GM12878 (cell line): Measurements from ENCODE around the gene METRN. TPM values are rescaled to one million over a fixed set of nuclear protein-coding genes. Genes with fewer than 3 reads are reported as not detected.

Experiments used
- CREB1 ChIP-seq: IDR thresholded peaks from 2 replicates; pipeline ENCODE4 v1.6.1; 2012; ENCODE audit warnings: low read depth, mild to moderate bottlenecking, inconsistent platforms
- E2F4 ChIP-seq: IDR thresholded peaks from 2 replicates; pipeline ENCODE4 v1.6.1; 2012; ENCODE audit warnings: low read depth, low read length, improper control_type of control experiment
- EP300 ChIP-seq, 2 experiments: fragments of 150-350 bp in 1 of 2; IDR thresholded peaks; 2 replicates each; pipeline ENCODE4 v1.6.1; 2011 to 2012; ENCODE audit warnings: low read depth in 2 of 2, low read length in 2 of 2, borderline replicate concordance in 1 of 2, improper control_type of control experiment in 1 of 2, inconsistent platforms in 1 of 2; ENCODE audit not compliant: control insufficient read depth in 1 of 2
- ESRRA ChIP-seq: IDR thresholded peaks from 2 replicates; pipeline ENCODE4 v1.6.1; 2012; ENCODE audit warnings: mild to moderate bottlenecking, low read length, improper control_type of control experiment
- JUNB ChIP-seq: IDR thresholded peaks from 2 replicates; pipeline ENCODE4 v1.6.1; 2016; ENCODE audit warnings: antibody characterized with exemption, mild to moderate bottlenecking
- JUND ChIP-seq: IDR thresholded peaks from 2 replicates; pipeline ENCODE4 v1.6.1; 2012; ENCODE audit warnings: low read depth, mild to moderate bottlenecking, low read length, improper control_type of control experiment, moderate library complexity
- LARP7 ChIP-seq: fragments of 450-650 bp; IDR thresholded peaks from 2 replicates; pipeline ENCODE4 v1.6.1; 2017; ENCODE audit warnings: mild to moderate bottlenecking
- MEF2A ChIP-seq: IDR thresholded peaks from 2 replicates; pipeline ENCODE4 v1.6.1; 2011; ENCODE audit warnings: low read depth, mild to moderate bottlenecking, low read length, moderate library complexity; ENCODE audit not compliant: insufficient read depth
- POLR2AphosphoS2 ChIP-seq: IDR thresholded peaks from 2 replicates; pipeline ENCODE4 v1.6.1; 2011; ENCODE audit warnings: low read depth, mild to moderate bottlenecking, low read length, improper control_type of control experiment, moderate library complexity
- RUNX3 ChIP-seq: IDR thresholded peaks from 2 replicates; pipeline ENCODE4 v1.6.1; 2012; ENCODE audit warnings: low read length, inconsistent platforms
- ZBED1 ChIP-seq: IDR thresholded peaks from 2 replicates; pipeline ENCODE4 v1.6.1; 2016; ENCODE audit warnings: borderline replicate concordance
- ZNF207 ChIP-seq: fragments of 450-650 bp; IDR thresholded peaks from 2 replicates; pipeline ENCODE4 v1.6.1; 2014; ENCODE audit warnings: antibody characterized with exemption, mild to moderate bottlenecking, borderline replicate concordance
- ZNF24 ChIP-seq: fragments of 450-650 bp; IDR thresholded peaks from 2 replicates; pipeline ENCODE4 v1.6.1; 2017; ENCODE audit warnings: antibody characterized with exemption, mild to moderate bottlenecking
- ZNF592 ChIP-seq: fragments of 450-650 bp; IDR thresholded peaks from 2 replicates; pipeline ENCODE4 v1.6.1; 2017; ENCODE audit warnings: mild to moderate bottlenecking, moderate library complexity
- ZNF622 ChIP-seq: fragments of 450-650 bp; IDR thresholded peaks from 2 replicates; pipeline ENCODE4 v1.6.1; 2017; ENCODE audit warnings: mild to moderate bottlenecking, inconsistent platforms
- ZZZ3 ChIP-seq: IDR thresholded peaks from 2 replicates; pipeline ENCODE4 v1.6.1; 2011; ENCODE audit warnings: low read depth; ENCODE audit not compliant: control insufficient read depth, insufficient read length
- polyA plus RNA-seq, 11 experiments: library from polyadenylated mRNA; depleted of rRNA in 4 of 11; unstranded in 6 of 11; stranded (reverse) in 5 of 11; fragments of >200 nt; fragmentation: Nextera tagmentation in 4 of 11; fragmentation: Illumina TruSeq in 1 of 11; extraction: Ambion mirVana in 4 of 11; extraction: Trizol in 1 of 11; gene quantifications; 1 replicate in 1 of 11; 2 replicates in 10 of 11; pipeline versions ENCODE4 v1.2.1 to v1.2.3, GENCODE V29; 2011 to 2016; ENCODE audit warnings: inconsistent platforms in 2 of 11, missing spikeins in 2 of 11, low read depth in 1 of 11
- total RNA-seq, 4 experiments: library from RNA; depleted of rRNA in 3 of 4; stranded (reverse); fragments of >200 nt in 3 of 4; fragmentation: Illumina TruSeq in 1 of 4; extraction: Trizol in 1 of 4; gene quantifications; 2 replicates each; pipeline versions ENCODE4 v1.2.1 to v1.2.3, GENCODE V29; 2013 to 2021
- TF ChIP-seq, protein P1 (sequence below): IDR thresholded peaks from 2 replicates; pipeline ENCODE4 v1.6.1; 2012; ENCODE audit warnings: low read length, inconsistent platforms
- TF ChIP-seq, protein P2 (sequence below): fragments of 450-650 bp; formaldehyde crosslinking; IDR thresholded peaks from 2 replicates; pipeline ENCODE4 v1.4.0; 2022; ENCODE audit warnings: mild to moderate bottlenecking, moderate library complexity

Gene METRN
- total and polyA plus RNA-seq, 10 of the 15 experiments (the other 5 are each of a cell fraction or from before 2014, with no cell fraction given) = 0.11 to 12.8 (median 1.1) TPM; not detected in 1

DNA sequence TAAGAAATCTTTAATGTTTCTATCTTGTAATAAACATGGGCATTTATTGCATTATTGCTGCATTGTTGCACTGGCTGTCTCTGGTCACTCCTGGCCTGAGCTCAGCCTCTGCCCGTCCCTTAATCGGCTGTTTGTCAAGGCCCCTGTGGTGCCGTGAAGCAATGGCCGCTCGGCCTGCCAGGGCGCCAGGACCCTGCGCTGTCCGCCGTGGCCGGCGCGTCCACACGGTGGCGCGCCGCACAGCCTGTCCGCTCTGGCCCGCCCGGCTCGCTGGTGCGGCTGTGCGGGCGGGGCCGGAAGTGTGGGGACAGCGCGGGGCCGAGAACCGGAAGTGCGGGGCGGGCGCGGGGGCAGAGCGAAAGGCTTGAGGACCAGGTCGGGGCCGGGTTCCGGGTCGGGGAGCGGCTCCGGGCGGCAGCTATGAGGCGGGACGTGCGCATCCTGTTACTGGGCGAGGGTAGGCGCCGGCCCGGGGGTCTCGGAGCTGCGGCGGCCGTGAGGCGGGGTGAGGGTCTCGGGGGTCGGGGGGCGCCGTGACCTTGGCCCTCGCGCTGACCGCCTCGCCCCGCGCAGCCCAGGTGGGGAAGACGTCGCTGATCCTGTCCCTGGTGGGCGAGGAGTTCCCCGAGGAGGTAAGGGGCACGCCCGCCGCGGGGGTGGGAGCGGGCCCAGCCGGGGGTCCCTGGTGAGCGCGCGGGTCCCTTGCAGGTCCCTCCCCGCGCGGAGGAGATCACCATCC lies 47.0 kb upstream of the METRN start, which contains the start of gene RHOT2 (continued):
- TF ChIP-seq, protein P1, sequence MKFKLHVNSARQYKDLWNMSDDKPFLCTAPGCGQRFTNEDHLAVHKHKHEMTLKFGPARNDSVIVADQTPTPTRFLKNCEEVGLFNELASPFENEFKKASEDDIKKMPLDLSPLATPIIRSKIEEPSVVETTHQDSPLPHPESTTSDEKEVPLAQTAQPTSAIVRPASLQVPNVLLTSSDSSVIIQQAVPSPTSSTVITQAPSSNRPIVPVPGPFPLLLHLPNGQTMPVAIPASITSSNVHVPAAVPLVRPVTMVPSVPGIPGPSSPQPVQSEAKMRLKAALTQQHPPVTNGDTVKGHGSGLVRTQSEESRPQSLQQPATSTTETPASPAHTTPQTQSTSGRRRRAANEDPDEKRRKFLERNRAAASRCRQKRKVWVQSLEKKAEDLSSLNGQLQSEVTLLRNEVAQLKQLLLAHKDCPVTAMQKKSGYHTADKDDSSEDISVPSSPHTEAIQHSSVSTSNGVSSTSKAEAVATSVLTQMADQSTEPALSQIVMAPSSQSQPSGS = no peak
- TF ChIP-seq CREB1 (peak; percentile 57; the same call in 1 of the 2 replicates), ESRRA (no peak; the same call in 1 of the 2 replicates), ZZZ3 (no peak), RUNX3 (peak; percentile 69), ZNF622 (no peak), JUNB (no peak), EP300 (IDR thresholded peaks at IDR 0.05; ENCODE audit: borderline replicate concordance in 1 of 2, control insufficient read depth in 1 of 2, low read depth in 2 of 2, low read length in 2 of 2) (no peak; a peak in 1 of 4 replicates), LARP7 (peak; percentile 93), ZBED1 (no peak), E2F4 (no peak), JUND (no peak), POLR2AphosphoS2 (peak; percentile 67; the same call in 1 of the 2 replicates), ZNF24 (peak; percentile 90), ZNF207 (peak; percentile 96), MEF2A (peak; percentile 81; the same call in 1 of the 2 replicates), ZNF592 (peak; percentile 96)
- TF ChIP-seq, protein P2, sequence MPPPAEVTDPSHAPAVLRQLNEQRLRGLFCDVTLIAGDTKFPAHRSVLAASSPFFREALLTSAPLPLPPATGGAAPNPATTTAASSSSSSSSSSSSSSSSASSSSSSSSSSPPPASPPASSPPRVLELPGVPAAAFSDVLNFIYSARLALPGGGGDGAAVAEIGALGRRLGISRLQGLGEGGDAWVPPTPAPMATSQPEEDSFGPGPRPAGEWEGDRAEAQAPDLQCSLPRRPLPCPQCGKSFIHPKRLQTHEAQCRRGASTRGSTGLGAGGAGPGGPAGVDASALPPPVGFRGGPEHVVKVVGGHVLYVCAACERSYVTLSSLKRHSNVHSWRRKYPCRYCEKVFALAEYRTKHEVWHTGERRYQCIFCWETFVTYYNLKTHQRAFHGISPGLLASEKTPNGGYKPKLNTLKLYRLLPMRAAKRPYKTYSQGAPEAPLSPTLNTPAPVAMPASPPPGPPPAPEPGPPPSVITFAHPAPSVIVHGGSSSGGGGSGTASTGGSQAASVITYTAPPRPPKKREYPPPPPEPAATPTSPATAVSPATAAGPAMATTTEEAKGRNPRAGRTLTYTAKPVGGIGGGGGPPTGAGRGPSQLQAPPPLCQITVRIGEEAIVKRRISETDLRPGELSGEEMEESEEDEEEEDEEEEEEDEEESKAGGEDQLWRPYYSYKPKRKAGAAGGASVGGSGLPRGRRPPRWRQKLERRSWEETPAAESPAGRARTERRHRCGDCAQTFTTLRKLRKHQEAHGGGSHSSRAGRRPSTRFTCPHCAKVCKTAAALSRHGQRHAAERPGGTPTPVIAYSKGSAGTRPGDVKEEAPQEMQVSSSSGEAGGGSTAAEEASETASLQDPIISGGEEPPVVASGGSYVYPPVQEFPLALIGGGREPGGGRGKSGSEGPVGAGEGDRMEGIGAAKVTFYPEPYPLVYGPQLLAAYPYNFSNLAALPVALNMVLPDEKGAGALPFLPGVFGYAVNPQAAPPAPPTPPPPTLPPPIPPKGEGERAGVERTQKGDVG = no peak
